LHCN-M2 (cell line): ENCODE data around the gene TERT. TPM values are rescaled to one million over a fixed set of nuclear protein-coding genes. Genes with fewer than 3 reads are reported as not detected.

Experiments
- DNase-seq: peaks from one replicate; pipeline ENCODE4 v3.0.0-alpha.2; 2012; ENCODE audit warnings: low read depth
- total RNA-seq: library from RNA; depleted of rRNA; stranded (reverse); fragments of >200 nt; gene quantifications from 2 replicates; pipeline ENCODE4 v1.2.3, GENCODE V29; 2014

TERT gene
- total RNA-seq, 1 experiment from 2014 or later: 173 TPM

DNA sequence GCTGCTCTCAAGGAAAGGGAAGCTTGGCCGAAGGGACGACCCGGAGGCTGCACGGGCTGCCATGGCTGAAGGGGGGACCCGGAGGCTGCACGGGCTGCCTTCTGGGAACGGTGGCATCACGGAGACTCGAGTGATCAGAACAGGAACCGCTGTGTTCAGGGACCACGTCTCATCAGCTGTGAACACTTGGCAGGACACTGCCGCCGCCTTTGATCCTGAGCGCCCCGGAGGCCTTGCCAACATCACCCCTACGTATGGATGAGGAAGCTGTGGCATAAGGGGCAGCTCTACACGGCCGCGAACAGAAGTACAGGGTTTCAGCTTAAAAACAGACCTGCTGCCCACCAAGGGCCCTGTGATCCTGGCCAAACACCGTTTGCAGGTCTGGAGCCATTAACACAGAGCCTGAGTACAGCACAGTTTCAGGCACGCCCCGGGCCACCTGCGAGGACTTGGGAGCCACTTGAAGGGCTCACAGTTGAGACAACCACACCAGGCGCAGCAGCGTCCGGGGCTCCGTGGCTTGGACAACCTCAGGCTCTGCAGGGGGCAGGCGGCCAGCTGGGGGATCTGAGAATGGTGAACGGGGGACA is 23.9 kb upstream of the TERT start:
- no peak for DNase-seq

DNA sequence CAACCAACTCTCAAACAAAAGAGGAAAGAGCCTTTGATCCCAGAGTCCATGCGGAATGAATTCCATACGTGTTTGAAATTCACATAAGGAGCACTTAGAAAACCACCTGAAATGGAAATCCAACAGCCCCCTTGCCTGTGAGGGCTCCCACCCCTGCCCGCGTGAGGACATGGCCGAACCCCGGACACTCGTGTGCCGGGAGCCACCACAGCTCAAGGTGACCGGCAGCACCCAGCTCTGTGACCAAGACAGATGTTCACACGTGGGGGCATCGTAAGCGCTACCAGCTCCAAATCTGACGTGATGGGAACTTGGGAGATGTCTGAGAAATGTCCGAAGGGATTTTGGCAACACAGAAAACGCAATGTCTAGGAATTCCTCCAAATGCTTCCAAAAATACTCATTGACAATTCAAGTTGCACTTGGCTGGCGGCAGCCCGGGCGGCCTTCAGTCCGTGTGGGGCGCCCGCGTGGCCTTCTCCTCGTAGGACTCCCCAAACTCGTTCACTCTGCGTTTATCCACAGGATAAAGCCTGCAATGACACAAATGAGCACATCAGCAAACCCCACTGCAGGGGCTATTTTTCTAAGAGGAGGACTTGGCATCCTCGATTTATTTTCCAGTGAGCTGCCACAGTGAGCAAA is 23.2 kb upstream of the TERT start:
- no peak for DNase-seq

DNA sequence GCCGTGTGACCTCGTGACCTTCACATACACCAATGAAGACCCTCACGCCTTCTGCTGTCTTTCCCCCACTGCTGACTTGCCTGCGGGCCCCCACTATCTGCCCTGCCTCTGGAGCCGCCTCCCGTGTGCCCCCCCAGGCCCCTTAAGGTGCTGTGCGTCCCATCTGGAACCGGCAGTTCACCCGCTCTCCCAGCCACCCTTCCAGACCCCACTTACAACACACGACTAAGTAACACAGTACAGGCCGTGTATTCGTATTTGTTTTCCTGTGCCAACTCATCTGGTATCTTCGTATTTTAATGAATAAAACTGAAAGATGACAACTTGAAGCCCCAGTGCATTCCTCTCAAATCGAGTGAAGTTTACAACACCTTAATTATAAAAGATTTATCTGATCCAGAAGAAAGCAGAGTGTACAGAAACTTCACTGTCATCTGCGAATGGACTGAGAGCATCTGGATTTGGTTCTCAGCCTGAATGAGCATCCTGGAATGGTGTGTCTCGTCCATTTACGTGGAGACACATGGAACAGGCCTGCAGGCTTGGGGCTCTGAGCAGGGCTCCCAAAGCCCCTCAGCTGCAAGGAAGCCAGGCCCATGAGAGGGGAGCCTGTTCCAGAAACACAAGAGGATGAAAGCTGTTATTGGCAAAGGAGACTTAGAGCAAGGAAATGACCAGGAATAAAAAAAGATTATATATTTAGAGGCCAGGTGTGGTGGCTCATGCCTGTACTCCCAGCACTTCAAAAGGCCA is 21.9 kb upstream of the TERT start:
- DNase-seq: no peak

DNA sequence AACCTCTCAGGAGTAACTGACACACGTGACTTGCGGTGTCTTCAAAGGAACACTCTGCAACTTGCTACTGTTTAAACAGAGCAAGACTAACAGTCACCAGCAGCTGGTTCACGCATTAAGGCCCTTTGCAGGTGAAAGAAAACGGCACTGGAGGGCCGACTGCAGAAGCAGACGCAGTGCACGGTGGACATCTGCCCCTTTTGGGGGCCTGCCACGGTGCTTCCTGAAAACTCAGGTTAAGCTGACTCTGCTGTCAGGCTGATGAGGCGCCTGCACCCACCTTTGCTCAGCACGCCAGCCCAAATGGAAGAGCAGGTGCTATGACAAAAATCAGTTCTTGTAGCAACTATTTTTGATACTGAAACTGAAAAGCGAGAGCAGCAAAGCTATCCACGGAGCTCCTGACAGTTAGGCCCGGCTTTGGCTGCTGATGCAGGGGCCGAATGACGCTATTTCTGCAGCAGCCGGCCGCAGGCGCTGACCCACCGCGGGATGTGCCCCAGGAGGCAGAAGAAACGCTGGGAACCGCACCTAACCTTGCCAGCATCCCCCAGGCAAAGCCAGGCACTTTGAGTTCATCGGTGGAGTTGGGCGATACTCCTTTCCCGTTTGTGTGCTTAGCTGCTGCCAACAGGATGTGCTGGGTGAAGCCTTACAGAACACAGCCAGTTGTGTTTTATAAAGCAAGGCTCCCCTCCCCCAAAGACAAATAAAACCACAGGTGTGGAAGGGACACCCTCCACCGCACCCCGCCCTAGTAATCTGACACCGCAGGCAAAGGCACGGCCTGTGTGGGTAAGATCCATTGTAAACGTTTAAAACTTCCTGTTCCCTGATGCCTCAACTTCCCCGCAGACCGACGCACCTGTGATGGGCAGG is 21.1 kb upstream of the TERT start:
- no peak for DNase-seq

DNA sequence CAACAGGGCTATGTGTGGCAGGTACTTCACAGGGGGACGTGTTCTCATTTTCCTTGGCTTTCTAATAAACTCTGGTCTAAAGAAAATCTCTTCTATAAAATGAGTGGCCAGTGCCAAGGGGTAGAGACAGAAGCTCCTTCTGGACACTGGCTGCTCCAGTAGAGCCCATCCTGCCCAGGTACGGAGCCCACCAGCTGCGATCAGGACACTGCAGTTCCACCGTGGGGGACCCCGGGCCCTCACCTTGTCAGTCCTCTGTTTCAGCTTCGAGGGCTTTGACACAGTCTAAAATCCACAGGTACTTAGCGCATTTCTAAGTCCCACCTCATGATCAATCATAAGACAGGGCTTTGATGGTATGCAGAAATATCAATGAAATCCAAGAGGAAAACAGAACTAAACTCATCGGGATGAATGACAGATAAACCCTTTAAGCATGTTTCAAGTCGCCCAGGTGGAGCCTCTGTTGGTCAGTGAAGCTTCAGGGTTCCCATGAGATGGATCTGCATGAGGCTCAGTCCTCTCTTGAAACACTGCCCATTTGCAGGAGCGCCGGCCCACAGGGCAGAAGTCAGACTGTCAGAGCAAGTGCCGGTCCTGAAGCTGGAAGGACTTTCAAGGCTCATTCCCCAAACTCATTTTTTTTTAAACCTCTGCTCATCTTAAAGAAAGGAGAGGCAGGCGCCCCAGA is 20.3 kb upstream of the TERT start:
- DNase-seq: no peak

DNA sequence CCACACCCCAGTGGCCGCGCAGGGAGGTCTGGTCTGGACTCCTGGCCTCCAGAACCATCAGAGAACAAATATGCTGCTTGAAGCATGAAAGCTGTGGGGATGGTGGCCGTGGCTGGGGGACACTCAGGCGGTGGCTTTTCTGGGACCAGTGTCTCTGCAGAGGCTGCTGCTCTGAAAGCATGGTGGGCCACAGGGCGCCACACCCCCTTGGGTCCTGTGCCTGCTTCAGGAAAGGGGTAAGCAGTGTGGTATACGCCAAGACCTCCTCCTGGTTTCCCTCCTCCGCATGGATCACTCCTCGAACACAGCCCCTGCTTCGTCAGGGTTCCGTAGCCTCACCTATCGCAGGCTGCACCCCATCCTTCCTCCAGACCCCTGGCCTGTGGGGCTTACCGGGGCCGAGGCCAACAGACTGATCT is 19.7 kb upstream of the TERT start:
- DNase-seq: no peak

DNA sequence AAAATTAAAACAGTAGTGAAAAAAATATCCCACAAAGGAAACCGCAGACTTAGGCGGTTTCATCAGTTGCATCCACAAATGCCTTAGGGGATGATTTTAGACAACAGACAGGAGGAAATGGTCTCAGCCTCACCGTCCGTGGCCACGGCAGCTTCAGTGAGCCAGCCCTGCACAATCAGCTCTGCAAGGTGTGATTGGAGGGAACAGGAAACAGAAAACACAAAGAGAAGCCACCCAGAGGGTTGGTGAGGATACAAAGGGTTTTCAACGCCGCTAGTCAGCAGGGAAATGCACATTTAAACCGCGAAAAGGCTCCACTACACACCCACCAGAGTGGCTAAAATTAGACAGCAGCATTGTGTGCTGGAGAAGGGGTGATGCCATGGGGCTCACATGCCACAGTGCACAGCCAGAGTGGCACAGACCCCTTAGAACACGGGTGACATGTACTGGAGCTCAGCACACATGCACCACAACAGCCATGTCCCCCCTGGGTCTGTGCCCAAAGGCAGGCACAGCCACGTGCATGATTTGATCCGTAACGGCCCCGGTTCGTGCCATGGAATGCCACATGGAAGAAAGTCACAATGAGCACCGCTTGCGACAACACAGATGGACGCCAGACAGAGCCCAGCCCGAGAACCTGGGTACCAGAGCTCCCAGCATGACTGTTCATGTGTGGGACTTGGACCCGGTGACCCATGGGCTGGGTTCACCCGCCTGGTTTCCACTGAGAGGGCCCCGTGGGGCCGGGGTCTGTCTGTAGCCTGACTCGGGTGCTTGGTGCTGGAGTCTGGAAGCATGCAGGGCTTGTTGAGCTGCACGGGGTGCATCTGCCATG is 18.3 kb upstream of the TERT start:
- no peak for DNase-seq

DNA sequence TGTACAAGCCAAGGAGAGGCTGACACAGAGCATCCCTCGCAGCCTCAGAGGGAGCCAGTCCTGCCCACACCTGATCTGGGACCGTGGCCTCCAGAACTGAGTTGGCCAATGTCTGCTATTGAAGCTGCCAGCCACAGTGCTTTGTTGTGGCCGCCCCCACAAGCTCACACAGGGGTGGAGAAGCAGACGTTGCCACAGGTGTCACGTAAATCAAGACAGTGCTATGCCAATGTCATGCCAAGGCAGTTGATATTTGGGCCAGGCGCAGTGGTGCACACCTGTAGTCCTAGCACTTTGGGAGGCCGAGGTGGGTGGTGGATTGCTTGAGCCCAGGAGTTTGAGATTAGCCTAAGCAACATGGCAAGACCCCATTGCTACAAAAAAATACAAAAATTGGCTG is 17.3 kb upstream of the TERT start:
- no peak for DNase-seq

DNA sequence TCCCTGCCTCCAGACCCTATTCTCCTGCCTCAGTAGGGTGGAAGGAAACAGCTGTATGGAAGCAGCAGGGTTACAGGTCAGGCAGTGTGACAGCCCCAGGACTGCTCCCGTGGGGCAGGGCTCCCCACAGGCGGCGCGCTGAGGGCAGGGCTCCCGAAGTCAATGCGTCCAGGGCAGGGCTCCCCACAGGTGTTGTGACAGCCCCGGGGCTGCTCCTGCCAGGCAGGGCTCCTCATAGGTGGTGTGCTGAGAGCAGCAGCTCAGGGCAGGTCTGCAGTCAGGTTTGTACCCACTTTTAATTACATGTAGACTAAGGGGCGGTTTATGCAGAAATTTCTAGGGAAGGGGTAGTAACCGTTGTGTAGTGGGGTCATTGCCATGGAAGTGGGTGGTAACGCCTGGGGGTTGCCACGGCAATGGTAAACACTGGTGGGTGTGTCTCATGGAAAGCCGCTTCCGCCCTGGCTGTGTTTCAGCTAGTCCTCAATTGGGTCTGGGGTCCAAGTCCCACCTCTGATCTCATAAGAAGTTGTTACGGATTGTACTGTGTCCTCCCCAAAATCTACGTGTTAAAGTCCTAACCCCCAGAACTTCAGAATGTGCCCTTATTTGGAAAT is 16.7 kb upstream of the TERT start:
- DNase-seq: no peak

DNA sequence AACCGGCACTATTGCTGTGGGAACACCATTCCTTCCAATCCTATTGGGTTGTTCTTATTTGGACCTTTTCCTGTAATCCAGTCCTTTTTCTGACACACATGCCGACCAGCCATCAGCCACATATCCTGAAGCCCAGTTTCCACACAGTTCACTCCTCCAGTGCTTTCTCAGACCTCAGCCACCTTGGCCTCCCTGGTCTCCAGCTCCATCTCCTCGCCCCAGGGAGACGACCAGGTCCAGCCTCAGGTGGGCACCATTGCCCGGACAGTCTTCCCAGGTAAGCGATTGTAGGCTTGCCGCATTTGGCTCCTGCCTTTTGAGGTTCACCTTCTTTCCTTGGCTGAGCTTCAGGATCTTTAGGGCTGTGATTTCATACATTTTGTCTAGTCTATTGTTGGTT is 15.2 kb upstream of the TERT start:
- no peak for DNase-seq

DNA sequence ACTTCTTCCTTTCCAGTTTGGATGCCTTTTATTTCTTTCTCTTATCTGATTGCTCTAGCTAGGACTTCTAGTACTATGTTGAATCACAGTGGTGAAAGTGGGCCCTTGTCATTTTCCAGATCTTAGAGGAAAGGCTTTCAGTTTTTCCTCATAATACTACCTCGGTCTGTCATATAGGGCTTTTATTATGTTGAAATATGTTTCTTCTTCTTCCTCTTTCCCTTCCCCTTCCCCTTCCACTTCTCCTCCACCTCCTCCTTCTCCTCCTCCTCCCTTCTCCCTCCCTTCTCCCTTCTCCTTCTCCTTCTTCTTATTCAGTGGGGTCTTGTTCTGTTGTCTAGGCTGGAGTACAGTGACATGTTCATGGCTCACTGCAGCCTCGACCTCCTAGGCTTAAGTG is 9.2 kb upstream of the TERT start:
- no peak for DNase-seq

DNA sequence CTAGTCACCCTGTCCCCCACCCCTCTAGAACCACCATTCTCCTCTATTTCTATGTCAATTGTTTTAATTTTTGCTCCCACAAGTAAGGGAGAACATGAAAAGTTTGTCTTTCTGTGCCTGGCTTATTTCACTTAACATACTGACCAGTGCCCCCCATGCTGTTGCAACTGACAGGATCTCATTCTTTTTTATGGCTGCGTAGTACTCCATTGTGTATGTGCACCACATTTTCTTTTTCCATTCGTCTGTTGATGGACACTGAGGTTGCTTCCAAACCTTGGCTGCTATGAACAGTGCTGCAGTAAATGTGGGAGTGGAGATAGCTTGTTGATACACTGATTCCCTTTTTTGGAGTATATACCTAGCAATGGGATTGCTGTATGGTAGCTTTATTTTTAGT is 7.4 kb upstream of the TERT start:
- no peak for DNase-seq

DNA sequence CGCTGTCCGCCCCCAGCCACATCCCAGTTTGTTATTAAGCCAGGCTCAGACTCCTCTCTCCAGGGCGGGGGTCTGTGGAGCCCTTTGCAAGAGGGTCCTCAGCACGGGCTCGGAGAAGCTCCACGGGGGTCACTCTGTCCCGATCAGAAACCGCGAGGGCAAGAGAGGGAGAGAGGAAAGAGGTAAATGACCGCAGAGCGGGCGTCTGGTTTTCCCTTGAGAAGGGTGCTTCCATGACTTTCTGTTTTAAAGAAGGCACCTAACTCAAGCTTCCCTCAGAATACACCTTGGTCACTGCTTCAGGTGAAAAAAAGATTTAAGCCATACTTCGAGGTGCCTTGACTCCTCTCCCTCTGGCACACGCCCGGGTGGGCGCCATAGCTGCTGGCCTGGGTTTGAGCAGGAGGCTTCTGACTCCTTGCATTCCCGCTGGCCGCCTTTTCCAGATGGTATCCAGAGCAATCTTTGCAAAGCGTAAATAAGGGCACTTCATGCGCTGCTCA is 5.8 kb upstream of the TERT start:
- DNase-seq: no peak

DNA sequence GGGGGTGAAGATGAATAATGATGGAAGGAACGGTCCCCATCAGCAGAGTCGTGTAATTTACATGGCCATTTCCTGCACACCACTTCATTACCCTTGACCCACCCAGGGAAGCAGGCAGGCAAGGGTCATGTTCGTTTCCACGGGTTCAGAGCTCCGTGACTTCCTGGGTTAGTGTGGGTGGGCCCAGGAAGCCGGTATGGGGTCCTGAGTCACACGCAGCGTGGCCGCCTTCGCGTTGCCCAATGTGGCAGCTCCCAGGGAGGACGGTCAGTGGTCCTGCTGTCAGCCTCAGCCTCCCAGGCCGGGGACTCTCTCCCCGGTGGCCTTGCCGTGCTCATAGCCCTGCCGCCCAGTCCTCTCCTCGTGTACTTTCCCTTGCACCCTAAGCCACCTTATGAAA is 5.1 kb upstream of the TERT start:
- no peak for DNase-seq

DNA sequence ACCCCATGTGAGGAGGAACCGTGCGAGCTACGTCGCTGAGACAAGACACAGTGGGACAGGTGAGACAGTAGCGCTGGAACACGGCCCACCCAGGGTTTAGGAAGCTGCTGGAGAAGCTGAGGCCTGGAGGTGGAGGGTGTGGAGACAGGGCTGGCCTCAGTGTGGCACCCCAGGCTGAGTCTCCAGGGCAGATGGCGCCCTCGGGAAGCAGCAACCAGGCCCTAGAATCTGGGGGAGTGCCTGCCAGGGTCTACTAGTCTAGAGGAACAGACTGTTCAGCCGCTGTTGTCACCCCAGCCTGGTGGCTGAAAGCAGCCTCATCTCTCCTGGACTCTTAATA is 4.6 kb upstream of the TERT start:
- no peak for DNase-seq

DNA sequence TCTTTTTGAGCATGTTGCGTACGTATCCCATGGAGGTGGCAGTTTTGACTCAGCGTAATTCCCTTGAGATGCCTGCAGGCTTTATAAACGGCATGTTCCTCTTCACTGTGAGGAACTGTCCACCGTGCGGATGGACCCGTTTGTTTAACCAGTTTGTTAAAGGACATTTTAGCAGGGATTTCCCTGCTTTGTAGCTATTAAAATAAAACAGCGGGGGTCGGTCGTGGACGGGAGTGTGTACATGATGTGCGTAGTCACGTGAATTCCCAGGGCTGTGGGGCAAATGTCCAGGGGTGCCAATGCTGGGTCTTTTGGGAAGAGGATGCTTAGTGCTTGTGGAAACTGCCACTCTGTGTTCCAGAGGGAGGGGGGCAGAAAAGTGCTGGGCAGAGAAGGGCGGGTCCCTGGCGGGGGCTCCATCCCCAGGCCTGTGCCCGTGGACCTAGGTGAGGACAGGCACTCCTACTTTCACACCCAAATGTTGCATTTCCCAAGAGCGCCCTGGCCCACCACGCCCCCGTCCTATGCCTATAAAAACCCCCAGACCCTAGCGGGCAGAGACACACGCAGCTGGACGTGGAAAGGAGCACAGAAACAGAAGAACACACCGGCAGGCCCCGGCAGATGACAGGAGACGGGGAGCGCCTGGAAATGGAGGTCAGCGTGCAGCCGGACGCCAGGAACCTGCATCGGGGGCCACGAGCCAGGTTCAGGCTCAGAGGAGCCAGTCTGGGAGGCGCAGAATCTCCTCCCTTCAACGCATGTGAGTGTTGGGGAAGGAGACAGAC is 4.0 kb upstream of the TERT start:
- DNase-seq: no peak

DNA sequence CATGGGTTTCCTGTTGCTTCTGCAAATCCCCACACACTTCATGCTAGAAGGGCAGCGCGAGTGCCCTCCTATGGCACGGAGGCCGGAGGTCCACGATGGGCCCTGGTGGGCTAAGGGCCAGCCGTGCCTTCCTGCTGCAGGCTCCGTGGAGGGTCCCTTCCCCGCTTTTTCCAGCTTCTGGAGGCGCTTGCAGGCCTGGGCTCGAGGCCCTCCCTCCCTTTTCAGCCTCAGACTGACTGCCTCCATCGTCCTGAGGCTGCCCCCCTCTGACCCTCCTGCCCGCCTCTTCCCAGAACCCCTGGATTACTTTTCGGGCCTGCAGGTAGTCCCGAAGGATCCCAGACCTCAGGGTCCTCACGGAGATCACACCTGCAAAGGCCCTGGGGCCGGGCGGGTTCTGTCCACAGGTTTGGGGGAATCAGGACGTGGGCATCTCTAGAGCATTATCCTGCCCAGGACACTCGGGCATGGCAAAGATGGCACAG is 3.2 kb upstream of the TERT start:
- DNase-seq: no peak

DNA sequence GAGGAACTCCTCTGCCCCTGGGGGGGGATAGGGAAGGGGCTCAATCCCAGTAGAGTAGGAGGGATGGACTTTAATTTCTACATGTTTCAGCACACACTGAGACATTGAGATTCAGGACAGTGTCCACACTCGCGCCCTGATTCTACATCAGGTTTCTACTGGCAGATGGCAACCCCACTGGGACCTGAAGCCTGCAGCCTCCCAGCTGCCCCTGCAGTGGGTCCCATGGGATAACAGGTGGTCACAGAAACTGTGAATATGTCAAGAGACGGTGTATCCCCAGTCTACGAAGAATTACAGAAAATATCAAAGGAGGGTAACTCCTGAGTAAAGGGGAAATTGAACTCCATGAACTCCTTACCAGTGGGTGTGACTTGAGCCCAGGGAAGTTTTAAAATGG is 2.4 kb upstream of the TERT start:
- no peak for DNase-seq

DNA sequence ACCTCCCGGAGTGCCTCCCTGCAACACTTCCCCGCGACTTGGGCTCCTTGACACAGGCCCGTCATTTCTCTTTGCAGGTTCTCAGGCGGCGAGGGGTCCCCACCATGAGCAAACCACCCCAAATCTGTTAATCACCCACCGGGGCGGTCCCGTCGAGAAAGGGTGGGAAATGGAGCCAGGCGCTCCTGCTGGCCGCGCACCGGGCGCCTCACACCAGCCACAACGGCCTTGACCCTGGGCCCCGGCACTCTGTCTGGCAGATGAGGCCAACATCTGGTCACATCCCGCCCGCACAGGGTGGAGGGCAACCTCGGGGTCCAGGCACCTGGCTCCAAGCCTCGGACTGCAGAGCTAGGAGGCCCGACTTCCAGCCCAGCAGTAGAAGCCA is 776 bp upstream of the TERT start:
- DNase-seq: no peak
